MCF 10A (cell line): ENCODE data around the gene MAP2K6. TPM values are rescaled to one million over a fixed set of nuclear protein-coding genes. Genes with fewer than 3 reads are reported as not detected.

Experiments
- BruUV-seq: library from RNA; stranded (reverse); fragments of 400-500 nt; replicated peaks from 2 replicates; lab custom pipeline; 2021; lab: Mats Ljungman, UMichigan
- CTCF ChIA-PET: fragments of 300-600 bp; sonication (Branson Sonifier 250); formaldehyde crosslinking; extraction: SDS; loops from one replicate; lab custom pipeline; 2021; ENCODE audit warnings: antibody characterized with exemption, inconsistent platforms; lab: Yijun Ruan, JAX
- POLR2A ChIA-PET: fragments of 300-600, 350-650 bp; sonication (Branson Sonifier 250); formaldehyde crosslinking; extraction: SDS; loops from one replicate; lab custom pipeline; 2020; ENCODE audit warnings: antibody characterized with exemption, inconsistent platforms; lab: Yijun Ruan, JAX
- DNase-seq: peaks from one replicate; pipeline ENCODE4 v3.0.0-alpha.2; 2018; ENCODE audit not compliant: unreplicated experiment
- H3K27ac Mint-ChIP-seq: one replicate; pipeline ENCODE4 v1.8.0; 2022; ENCODE audit warnings: mild to moderate bottlenecking, low read depth, mixed read lengths; ENCODE audit not compliant: unreplicated experiment
- H3K27me3 Mint-ChIP-seq: one replicate; pipeline ENCODE4 v1.8.0; 2022; ENCODE audit warnings: mixed read lengths; ENCODE audit not compliant: insufficient read depth, unreplicated experiment
- H3K36me3 Mint-ChIP-seq: one replicate; pipeline ENCODE4 v1.8.0; 2022; ENCODE audit warnings: mild to moderate bottlenecking, moderate library complexity, mixed read lengths; ENCODE audit not compliant: insufficient read depth, unreplicated experiment
- H3K4me1 Mint-ChIP-seq: one replicate; pipeline ENCODE4 v1.8.0; 2022; ENCODE audit warnings: mixed read lengths; ENCODE audit not compliant: insufficient read depth, unreplicated experiment
- H3K4me3 Mint-ChIP-seq: one replicate; pipeline ENCODE4 v1.8.0; 2022; ENCODE audit warnings: mild to moderate bottlenecking, moderate library complexity, mixed read lengths; ENCODE audit not compliant: unreplicated experiment
- H3K9me3 Mint-ChIP-seq: one replicate; pipeline ENCODE4 v1.8.0; 2022; ENCODE audit warnings: mixed read lengths; ENCODE audit not compliant: unreplicated experiment
- CTCF ChIP-seq: fragments of 200-600 bp; IDR thresholded peaks from one replicate; pipeline ENCODE4 v1.8.0; 2022; ENCODE audit warnings: antibody characterized with exemption, mild to moderate bottlenecking; ENCODE audit not compliant: unreplicated experiment
- intact Hi-C: fragments of 100-400 bp; cut with micrococcal nuclease; formaldehyde crosslinking; loops from 2 replicates; pipeline ENCODE4 v1.14.1; 2022
- total RNA-seq: library from RNA; stranded (reverse); gene quantifications from 2 replicates; pipeline ENCODE4 v1.2.3, GENCODE V29; 2022

Gene MAP2K6
- total RNA-seq, 1 experiment from 2014 or later = 0.28 TPM

DNA sequence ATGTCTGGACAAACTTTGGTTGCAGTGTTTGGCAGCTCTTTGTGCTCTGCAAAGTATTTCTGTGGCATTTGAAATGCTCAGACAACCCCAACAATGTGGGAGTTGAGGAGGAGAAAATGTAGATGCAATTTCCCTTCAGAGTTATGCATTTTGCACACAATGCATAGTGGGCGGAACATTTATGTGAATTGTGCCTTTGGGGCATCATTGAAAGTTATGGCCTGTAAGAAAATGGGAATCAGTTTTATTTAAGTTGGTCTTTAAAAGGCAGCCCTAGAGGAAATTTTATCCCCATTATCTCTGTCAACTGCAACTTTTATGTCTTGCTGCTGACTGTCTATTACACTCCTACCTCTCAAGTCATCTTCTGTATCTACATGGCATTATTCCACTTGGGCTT lies 176.2 kb downstream of the MAP2K6 start:
- DNase-seq = no peak
- intact Hi-C loops = no loop called here
- no peak overlapping the region for H3K4me3 Mint-ChIP-seq
- TF ChIP-seq CTCF = no peak
- no peaks in the 10 kb centered on the region for H3K36me3 Mint-ChIP-seq
- H3K4me1 Mint-ChIP-seq = no peaks in the 10 kb centered on the region
- BruUV-seq = no TSS peak
- ChIA-PET CTCF (interaction anchor here (1.1 to 1.6 kb wide), 2 partner anchors 12 to 17 kb away, joined by 3 read pairs; no protein-coding TSS in a partner anchor), POLR2A (no interaction called here)
- H3K27me3 Mint-ChIP-seq = no peaks in the 10 kb centered on the region
- no peak overlapping the region for H3K27ac Mint-ChIP-seq
- peaks cover 8% of the 10 kb centered on the region for H3K9me3 Mint-ChIP-seq

GRCh38 chr17:69592692-69593350 lies 178.3 kb downstream of the MAP2K6 start:
- no peak for TF ChIP-seq CTCF
- BruUV-seq = no TSS peak
- Mint-ChIP-seq H3K27ac (no peak overlapping the region), H3K4me3 (no peak overlapping the region), H3K27me3 (no peaks in the 10 kb centered on the region), H3K36me3 (no peaks in the 10 kb centered on the region), H3K4me1 (no peaks in the 10 kb centered on the region), H3K9me3 (peaks cover 8% of the 10 kb centered on the region)
- POLR2A ChIA-PET = interaction anchor here (1.9 kb wide), 1 partner anchor 14 kb away, joined by 6 read pairs; no protein-coding TSS in a partner anchor
- intact Hi-C loops = no loop called here
- DNase-seq = no peak
- CTCF ChIA-PET = no interaction called here

DNA sequence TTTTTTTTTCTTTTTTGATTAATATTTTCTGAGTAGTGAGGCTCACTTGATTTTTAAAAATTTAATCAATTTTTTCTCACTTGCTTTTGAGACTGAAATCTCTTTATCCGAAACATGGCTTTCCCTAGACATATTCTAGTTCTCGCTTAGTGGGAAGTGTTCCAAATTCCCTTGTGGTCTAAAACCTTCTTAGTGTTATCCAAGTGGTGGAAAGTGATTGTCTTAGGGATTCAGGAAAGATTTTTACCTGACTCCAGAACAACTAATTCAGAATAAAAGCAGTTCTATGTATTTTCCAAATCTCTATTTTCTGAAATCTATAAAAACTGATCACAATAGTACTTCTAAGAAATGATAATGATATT lies 178.8 kb downstream of the MAP2K6 start:
- no peak for TF ChIP-seq CTCF
- H3K9me3 Mint-ChIP-seq = peaks cover 8% of the 10 kb centered on the region
- no peak overlapping the region for H3K4me3 Mint-ChIP-seq
- H3K4me1 Mint-ChIP-seq = peaks cover 5% of the 10 kb centered on the region
- H3K36me3 Mint-ChIP-seq = no peaks in the 10 kb centered on the region
- no TSS peak for BruUV-seq
- no peaks in the 10 kb centered on the region for H3K27me3 Mint-ChIP-seq
- intact Hi-C loops = no loop called here
- ChIA-PET CTCF (no interaction called here), POLR2A (interaction anchor here (1.9 kb wide), 1 partner anchor 14 kb away, joined by 6 read pairs; no protein-coding TSS in a partner anchor)
- no peak for DNase-seq
- H3K27ac Mint-ChIP-seq = no peak overlapping the region

GRCh38 chr17:69593716-69594115 lies 179.2 kb downstream of the MAP2K6 start:
- no peak for DNase-seq
- Mint-ChIP-seq H3K4me1 (peaks cover 9% of the 10 kb centered on the region), H3K27ac (no peak overlapping the region), H3K9me3 (peaks cover 8% of the 10 kb centered on the region), H3K4me3 (no peak overlapping the region), H3K27me3 (no peaks in the 10 kb centered on the region), H3K36me3 (no peaks in the 10 kb centered on the region)
- ChIA-PET POLR2A (interaction anchor here (1.9 kb wide), 1 partner anchor 15 kb away, joined by 6 read pairs; no protein-coding TSS in a partner anchor), CTCF (no interaction called here)
- no peak for TF ChIP-seq CTCF
- intact Hi-C loops = no loop called here
- no TSS peak for BruUV-seq
